HG03097 (cell line): Measurements from ENCODE around the gene PSPN.
"Not testable (repeated sequence)": the region's sequence is repeated elsewhere in the genome, so short reads cannot be mapped to it uniquely, and the experiment has no call there.

Experiments
- ATAC-seq: cut with Tn5 transposase; IDR thresholded peaks from one replicate; pipeline ENCODE4 v1.9.1; 2021; ENCODE audit not compliant: unreplicated experiment, low FRiP score

The PSPN gene

DNA sequence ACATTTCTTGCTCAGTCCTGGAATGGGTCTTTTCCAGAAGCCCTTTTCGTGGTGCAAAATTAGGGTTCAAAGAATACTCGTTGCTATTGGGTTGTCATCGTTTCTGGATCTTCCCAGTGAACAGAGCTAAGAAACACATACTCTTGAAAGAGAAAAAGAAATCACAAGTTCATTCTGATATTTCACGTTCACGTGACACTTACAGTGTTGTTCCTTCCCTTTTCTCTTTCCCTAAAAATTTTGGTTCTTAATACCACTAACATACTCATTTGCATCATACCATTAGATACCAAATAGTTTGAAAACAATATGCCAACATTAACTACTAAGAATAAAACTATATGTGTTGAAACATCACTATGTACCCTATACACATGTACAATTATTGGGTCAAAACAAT is 30.7 kb upstream of the PSPN start:
- ATAC-seq, result no peak

DNA sequence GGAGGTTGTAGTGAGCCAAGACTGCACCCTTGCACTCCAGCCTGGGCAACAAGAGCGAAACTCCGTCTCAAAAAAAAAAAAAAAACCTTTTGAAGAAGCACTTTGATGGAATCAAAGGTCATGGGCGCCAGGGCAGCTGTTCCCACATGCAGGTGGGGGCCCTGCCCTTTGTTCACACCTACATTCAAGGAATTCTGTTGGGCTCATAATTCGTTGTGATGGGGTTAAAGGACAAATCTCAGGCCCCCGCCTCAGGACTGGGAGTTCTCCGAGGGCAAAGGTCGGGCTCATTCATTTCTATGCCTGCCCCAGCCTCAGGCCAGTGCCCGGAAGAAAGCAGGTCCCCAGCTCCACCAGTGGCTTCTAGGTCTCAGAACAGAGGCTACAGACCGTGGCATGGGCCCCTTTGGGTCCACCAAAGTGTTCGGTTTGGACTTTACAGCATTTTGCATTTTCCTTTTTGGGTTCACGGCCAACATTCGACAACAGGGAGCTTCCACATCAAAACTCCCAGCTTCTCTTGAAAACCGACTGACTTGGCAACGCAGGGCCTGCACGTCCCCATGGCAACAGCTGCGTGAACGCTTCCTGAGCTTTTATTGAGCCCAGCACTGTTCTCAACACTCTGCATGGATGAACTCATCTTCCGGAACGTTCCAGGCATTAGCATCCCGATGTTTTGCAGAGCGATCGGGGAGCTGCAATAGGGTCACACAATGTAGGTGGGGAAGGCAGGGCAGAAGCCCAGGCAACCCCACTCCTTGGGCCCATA is 27.3 kb upstream of the PSPN start:
- no peak for ATAC-seq

DNA sequence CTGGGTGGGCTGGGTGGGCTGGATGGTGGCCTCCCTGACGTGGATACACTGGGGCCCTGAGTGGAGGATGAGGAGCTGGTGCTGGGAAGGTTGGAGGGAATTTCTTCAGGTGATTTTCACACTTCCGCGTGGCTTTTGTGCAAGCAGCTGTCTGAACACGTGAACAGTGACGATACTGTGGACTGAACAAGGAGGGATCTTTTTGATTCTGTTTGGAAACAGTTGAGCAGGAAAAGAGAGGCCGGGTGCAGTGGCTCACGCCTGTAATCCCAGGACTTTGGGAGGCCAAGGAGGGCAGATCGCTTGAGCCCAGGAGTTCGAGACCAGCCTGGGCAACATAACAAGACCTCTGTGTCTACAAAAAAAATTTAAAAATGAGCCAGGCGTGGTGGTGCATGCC is 26.3 kb upstream of the PSPN start:
- ATAC-seq, result no peak

DNA sequence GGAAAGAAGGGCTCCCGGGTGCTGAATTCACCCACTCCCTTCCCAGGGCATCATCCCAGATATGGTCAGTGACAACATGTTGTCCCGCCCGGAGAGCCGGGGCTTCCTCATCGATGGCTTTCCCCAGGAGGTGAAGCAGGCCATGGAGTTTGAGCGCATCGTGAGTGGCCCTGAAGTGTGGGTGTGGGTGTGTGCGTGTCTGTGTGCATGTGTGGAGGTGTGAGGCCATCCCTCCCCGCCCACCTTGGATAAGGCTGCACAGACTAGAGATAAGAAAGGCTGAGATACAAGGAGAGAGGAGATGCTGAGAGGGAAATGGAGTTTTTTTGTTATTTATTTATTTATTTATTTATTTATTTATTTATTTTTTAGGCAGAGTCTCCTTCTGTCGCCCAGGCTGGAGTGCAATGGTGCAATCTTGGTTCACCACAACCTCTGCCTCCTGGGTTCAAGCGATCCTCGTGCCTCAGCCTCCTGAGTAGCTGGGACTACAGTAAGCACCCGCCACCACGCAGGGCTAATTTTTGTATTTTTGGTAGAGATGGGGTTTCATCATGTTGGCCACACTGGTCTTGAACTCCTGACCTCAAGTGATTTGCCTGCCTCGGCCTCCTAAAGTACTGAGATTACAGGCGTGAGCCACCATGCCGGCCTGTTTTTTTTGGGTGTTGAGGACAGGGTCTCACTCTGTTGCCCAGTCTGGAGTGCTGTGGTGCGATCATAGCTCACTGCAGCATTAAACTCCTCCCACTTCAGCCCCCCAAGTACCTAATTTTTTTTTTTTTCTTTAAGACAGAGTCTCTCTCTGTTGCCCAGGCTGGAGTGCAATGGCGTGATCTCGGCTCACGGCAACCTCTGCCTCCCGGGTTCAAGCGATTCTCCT is 24.6 kb upstream of the PSPN start:
- not testable (repeated sequence) for ATAC-seq

DNA sequence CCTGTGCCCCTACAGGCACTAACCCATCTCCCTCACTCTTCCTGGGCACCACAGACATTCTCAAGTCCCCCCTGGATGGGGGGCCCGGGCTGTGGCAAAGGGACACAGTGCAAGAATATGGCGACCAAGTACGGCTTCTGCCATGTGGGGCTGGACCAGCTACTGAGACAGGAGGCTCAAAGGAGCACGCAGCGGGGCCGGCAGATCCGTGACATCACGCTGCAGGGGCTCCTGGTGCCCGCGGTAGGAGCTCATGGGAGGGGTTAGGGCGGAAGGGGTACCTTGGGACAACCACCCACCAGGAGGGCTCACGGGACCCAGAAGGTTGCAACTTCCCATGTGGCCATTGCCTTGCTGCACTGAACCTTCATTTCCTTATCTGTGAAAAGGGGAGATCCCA is 20.6 kb upstream of the PSPN start:
- ATAC-seq, result no peak

DNA sequence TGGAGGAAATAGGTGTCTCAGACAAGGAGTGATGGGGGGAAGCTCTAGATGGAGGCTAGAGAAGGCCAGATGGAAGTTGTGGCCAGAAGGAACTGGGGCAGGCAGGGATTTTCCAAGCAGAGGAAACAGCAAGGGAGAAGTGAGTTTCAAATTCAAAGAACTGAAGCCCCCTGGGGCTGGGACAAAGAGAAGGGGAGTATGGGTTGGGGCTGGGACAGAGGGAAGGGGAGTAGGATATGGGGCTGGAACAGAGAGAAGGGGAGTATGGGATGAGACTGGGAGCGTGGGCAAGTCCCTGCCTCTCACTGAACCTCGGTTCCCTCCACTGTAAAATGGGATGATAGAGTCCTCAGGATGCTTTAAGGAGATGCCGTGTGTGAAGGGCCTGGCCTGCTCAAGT is 19.1 kb upstream of the PSPN start:
- no peak for ATAC-seq

DNA sequence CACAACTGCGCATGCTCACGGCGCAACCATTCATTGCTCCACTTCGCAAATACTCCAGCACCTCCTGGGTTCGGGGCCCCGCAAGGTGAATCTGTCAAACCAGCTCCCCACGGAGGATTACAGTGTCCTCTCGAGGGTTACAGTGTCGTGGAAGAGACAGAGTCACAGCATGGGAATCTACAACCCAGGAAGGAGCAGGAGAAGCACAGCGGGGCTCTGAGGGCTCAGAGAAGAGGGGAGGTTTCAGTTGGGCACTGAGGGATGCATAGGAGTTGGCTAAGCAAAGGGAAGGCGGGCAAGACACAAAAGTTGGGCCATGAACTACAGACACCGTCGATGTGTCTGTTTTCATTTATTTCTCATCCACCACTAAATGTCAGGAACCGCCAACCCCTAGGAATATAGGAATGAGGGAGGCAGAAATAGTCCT is 18.3 kb upstream of the PSPN start:
- ATAC-seq, result peak; percentile 11

DNA sequence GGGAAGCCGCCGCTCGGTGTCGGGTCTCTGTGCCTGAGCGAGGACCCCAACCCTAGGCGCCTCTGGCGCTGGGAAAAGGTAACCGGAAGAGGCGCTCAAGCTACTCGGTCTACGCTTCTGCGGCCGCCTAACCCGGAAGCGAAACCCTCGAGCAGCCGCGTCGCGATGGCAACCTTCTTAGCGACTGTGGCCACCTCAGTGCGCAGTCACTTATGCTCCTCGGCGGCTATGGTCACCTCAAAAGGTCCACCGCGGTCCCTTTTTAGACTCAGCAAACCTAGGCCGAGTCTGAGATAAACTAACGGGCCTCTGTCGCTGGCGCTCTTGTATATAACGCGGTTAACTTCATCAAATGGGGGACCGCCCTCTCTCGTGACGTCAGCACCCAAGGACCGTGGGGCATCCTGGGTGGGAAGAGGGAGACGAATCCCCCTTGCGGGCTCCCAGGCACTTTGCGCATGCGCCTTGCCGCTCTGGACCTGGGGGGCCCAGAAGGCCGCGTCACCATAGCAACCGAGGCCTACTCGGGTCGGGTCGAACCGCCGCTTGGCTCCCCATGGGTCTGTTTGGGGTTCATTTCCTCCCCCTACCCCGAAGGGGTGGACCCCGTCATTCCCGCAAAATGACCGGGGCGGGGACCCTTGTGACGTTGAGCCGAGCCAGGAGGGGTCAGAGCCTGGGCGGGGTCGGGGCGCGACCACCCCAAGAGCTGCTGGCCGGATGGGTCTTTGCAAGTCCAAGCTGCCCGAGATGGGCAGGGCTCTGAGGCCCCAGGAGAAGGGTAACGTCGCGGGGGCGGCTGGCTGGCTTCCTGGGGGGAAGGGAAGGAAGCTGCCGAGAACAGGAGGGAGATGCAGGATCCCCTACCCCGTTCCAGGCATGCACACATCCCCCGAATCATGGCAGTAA is 17.6 kb upstream of the PSPN start, which contains the start of gene GTF2F1:
TSS of gene GTF2F1 (minus strand) at position 91 of the 909 bp plus-strand sequence. CDS start 169 bp downstream, outside the sequence.
- ATAC-seq, result peak; percentile 76

DNA sequence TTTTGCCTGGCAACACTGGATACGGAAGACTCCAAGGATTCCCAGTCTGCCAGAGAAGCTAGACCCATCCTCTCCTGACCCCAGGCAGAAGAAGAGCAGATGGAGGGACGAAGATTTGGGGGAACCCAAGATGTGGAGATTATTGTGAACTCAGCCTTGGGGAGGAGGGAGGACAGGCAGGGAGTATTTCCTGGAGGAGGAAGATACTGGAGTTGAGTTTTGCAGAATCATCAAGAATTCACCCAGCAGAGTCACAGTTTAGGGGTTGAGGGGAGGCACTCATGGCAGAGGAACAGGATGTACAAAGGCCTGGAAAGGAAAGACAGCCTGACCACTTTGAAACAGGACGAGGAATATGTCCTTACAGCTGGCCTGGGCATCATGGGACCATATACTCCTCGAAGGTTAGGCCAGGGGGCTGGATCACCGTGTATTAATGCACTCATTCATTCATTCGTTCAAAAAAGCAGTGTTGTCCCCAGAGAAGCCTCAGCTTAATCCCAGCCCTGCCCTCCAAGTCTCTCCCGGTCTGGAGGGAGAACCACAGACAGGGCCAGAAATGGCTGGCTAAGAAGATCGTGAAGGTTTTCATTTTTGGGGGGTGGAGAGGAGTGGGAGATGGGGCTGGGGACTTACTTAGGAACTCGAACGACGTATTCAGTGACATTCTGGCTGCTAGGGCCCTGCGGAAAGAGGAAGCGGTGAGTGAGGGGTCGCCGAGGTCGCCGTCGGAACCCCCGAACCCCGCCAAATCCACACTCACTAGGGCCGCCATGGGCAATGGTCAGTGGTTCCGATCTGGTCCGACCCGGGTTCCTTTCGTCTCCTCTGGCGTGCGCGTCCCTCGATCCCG is 16.7 kb upstream of the PSPN start:
- ATAC-seq, result no peak

DNA sequence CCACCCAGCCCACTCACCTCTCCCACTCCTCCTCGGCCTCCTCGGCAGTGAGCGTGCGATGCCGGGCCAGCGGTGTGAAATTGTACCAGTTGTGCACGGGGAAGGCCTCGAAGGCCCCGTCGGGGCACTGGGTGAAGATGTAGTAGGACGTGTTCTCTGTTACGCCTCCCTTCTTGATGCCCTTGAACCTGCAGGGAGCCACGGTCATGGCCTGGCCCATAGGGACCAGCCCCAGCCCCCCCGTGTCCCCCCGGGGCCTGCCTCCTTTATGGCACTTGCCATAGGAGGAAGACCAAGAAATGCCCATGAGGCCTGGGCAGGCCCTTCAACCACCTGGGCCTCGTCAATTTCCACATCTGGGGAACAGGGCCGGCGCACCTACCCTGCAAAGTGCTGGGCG is 11.6 kb upstream of the PSPN start:
- ATAC-seq, result no peak

DNA sequence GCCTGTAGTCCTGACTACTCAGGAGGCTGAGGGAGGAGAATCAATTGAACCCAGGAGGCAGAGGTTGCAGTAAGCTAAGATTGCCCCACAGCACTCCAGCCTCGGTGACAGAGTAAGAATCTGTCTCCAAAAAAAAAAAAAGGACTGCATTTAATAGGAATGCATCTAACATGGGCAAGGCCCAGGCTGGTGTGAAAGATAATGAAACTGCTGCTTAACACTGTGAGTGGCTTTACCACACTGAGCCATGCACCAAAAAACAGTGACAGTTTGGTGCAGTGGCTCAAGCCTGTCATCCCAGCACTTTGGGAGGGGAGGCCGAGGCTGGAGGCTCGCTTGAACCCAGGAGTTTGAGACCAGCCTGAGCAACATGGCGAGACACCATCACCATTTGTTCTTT is 8.6 kb upstream of the PSPN start:
- no peak for ATAC-seq

DNA sequence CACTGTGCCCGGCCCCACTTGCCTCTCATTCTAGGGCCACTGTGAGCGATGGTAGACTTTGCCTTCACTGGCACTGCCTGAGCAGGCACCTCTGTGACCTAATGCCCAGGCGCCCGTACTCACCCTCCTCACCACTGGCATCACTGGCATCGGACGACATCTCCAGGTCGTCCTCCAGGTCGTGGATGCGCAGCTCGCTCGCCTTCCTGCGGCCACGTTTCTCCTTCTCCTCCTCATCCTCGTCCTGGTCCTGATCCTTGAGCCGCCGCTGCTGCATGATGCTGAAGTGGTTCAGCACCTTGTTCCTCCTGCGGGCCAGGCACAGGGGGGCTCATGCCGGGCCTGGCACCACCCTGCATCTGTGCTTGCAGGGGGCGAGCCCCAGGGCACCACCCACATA is 7.5 kb upstream of the PSPN start:
- ATAC-seq, result no peak

DNA sequence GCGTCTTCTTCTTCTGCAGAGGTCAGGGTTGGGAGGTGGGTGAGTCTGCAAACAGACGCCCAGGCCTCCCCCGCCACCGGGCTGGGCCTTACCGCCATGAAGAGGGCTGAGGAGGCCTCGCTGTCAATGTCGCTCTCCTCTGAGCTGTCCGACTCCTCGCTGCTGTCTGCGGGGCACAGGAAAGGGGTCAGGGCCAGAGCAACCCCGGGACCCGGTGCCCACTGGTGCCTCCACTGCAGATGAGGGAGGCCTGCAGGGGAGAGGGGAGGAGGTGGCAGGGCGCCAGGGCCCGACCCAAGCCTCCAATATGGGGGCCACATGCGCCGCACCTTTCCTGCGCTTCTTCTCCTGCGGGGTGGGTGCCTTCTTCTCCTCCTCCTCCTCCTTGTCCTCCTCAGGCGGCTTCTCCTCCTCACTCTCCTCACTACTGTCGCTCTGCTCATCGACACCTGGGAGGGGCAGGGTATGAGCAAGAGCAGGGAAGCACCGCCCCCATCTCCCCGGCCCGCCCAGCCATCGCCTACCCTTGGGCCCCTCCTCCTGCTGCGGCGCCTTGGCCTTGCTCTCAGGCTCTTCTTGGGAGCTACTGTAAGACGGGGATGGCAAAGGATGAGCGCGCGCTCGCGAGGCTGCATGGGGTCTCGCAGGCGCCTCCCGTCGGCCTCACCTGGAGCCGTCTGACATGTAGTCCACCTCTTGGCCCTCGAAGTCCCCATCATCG is 5.5 kb upstream of the PSPN start:
- no peak for ATAC-seq

DNA sequence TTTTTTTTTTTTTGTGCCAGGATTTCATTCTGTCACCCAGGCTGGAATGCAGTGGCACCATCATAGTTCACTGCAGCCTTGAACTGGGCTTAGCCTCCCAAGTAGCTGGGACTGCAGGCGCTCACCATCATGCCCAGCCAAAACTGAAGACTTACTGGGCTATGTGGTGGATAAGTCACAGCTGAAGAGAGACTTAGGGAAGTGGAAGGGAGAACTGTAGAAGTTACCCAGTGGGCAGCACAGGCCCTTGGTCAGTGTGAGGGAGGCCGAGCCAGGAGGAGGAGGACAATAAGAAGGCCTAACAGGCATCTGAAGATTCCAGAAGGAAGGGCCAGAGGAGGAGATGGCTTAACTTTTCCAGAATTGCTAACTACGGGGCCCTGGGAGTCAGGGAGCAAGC is 4.0 kb upstream of the PSPN start:
- no peak for ATAC-seq

DNA sequence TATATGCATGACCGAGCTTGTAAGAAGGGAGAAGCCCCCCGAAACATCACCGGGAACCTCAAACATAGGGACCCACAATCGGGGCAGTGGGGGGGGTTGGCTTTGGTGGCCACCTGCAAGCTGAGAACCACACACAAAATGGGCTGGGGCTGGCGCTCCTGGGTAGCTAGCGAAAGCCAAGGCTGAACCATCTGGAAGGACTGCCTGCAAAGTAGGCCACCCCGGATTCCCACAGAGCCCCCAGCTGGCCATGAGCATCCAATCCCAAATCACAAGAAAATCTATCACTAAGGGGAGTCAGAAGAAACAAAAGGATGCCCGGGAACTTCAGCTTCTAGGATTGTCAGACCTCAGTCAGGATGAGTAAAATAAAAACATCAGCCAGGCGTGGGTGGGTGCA is 2.8 kb upstream of the PSPN start:
- no peak for ATAC-seq

DNA sequence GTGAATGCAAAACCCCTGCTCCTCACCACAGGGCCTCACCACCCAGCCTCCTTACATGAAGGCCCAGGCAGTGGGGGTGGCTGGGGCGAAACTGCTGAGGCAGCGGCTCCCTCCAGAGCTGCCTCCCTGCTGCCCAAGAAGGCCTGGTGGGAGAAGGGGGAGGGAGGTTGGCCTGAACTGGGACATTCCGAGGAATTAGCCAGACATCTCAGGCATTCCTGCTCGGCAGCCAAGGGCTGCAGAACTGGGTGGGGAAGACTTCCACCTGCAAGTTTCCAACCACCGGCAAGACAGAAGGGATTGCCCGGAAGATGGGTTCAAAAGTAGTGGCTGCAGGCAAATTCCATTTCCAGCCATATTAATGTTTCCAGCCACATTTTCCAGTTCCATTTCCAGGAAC is 2.3 kb upstream of the PSPN start:
- ATAC-seq, result no peak

DNA sequence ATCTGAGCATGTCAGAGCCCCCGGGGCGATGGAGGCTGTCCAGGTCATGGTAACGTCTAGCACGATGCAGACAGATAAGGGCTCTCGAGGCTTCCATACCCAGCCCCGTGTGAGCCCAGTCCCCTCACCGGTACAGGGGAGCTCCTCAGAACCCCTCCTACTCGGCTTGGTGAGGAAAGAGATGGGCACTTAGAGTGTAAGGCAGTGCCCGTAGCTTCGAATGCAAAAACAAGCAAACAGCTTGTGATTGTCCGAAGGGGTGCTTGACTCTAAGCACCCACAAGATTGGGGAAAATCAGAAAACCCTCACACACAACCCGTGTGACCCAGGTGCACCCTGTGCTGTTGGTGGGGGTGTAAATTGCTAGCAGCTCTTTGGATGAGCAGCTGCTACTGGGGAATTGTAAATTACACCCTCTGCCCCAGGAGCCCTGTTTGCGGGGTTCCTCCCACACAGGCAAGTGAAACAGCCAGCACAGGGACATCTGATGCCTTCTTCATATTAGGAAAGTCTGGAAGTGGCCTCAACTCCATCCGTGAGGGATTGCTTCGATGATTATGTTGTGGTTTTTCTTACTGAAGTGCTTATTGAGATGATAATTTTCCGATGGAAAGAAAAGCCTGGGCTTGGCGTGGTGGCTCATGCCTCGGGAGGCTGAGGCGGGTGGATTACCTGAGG is 918 bp upstream of the PSPN start:
- ATAC-seq, result no peak

DNA sequence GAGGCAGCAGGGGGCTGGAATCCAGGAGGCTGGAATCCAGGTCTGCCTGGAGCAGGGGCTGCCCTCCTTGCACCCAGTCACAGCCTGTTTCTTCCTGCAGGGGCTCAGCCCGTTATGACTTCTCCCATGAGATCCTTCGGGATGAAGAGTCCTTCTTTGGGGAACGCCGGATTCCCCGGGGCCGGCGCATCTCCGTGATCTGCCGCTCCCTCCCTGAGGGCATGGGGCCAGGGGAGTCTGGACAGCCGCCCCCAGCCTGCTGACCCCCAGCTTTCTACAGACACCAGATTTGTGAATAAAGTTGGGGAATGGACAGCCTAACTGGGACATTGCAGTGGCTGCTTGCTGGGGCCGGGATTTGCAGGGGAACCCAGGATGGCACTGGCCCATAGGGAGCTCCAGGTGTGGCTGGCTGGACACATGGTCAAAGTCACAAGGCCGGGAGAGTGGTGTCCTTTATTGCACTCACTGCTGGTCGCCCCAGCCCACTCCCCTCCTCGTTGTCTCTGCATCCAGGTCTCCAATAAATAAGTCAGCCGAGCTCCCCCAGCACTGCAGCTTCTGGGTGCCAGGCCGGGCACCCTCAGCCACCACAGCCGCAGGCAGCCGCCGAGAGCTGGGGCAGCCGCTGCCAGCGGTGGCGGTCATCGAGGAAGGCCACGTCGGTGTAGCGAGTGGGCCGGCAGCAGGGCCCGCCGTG is 872 bp downstream of the PSPN start:
- ATAC-seq, result no peak
